NCI-H446 treated with DMSO at 0.1 percent for 48 hours (cell line): ENCODE data around the gene SESN2.
"Not testable (repeated sequence)": the region's sequence is repeated elsewhere in the genome, so short reads cannot be mapped to it uniquely, and the experiment has no call there.

Experiments used
- DNase-seq: peaks from one replicate; lab custom pipeline; 2025; lab: John Stamatoyannopoulos, UW

SESN2 gene

GRCh38 chr1:28288487-28288886 is 29.2 kb downstream of the SESN2 start:
- DNase-seq, result no peak

DNA sequence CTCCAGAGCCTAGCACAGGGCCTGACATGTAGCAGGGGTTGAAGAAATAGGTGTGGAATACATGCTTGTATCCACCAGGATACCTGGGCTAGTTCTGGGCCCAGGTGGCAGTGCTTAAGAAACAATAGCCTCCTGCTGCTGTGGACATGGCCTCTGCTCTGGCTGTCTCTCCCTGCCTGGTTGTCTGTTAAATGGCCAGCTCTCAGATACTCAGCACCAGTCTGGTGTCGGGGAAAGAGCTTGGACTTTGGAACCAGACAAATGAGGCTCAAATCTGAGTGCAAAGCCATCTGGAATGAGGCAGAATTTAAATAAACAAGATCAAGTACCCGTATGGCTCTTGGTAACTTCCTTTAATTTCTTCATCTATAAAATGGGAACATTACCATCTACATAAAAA is 31.5 kb downstream of the SESN2 start:
- DNase-seq, result no peak

DNA sequence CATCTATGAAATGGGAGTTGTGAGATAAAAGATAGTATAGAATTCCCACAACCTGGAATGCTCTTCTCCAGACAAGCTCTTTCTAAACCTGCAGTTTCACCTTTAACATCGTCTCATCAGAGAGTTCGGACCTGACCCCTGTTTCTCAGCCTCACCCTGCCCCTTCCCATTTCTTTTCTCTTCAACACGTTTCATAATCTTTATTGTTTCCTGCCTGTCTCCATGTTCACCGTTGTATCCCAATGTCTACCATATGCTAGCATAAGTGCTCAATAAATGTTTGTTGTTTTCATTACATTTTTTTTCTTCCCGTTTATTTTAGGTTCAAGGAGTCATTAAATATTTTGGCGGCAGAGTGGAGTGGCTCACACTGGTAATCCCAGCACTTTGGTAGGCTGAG is 32.4 kb downstream of the SESN2 start:
- DNase-seq, result no peak

DNA sequence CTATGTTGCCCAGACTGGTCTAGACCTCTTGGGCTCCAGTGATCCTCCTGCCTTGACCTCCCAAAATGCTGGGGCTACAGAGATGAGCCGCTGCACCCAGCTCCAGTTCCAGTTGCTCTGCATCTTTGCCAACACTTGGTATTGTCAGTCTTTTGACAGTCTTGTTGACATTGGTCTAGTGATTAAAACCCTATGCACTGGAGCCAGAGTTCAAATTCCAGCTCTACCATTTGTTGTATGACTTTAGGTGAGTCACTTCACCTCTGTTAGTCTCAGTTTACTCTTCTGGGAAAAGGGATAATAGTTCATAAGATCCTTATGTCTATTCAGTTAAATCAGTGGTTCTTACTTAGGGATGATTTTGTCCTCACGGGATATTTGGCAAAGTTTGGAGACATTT is 36.6 kb downstream of the SESN2 start:
- no peak for DNase-seq

DNA sequence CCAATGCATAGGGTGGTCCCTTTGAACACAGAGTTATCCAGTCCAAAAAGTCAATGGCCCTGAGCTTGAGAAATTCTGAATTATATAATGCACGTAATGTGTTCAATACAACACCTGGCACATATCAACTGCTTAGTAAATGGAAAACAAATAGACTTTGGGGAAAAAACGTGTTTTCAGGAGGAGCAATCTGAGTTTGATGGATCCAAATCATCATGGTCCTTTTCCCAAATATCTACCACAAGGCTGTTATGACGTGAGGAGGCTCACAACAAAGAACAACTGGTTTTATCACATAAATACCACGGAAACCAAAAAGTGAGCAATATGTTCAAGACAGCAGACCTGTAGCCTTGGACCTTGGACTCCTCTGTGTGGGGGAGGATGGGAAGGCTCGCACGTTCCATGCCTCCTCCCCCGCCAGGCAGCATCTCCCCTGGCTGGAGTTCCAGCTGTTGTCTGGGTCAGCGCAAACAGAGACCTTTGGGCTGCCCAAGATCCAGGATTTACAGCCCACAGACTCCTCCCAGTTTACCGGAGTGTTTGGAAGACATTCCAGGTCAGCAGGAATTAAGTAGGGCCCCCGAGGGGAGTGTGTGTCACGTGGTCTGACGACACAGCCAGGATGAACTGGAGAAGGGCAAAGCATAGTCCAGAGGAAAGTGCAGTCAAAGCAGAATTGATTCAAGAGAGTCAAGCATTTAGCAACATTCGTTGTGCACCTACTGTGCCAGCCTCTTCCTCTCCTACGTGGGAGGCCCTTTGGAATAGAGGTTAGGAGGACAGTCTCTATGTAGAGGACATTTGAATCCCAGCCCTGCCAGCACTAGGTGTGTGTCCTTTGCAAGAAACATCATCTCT is 37.3 kb downstream of the SESN2 start:
- DNase-seq, result no peak

GRCh38 chr1:28297826-28298225 is 38.5 kb downstream of the SESN2 start:
- no peak for DNase-seq

- DNase-seq, result no peak
Observed at GRCh38 chr1:28298438-28298837, 39.1 kb downstream of the SESN2 start.

DNA sequence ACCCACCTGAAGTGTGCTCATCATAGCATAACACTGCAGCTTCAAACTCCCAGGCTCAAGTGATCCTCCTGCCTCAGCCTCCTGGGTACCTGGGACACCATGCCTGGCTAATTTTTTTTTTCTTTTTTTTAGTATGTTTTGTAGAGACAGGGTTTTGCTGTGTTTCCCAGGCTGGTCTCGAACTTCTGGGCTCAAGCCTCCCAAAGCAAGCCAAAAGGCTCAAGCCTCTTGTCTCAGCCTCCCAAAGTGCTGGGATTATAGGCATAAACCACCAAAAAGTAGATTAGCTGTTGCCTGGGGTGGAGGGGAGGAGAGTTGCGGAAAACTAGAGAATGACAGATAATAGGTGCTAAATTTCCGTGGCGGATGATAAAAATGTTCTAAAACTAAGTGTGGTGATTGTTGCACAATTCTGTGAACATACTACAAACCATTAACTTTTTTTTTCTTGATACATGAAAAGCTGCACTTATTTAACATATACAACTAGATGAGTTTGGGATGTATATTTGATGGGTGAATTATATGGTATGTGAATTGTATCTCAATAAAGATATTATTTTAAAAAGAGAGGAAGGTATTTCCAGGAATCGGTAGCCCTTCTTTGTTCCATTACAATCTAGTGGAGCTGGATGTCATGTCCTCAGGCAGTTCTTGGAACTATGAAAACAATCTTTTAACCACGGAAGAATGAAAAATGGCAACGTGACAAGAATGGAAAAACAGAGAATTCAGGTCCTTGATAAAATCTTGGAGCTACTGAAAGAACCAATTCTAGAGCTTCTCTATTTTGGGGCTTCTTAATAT is 42.3 kb downstream of the SESN2 start:
- no peak for DNase-seq

- no peak for DNase-seq
Observed at GRCh38 chr1:28302247-28302646, 42.9 kb downstream of the SESN2 start.

DNA sequence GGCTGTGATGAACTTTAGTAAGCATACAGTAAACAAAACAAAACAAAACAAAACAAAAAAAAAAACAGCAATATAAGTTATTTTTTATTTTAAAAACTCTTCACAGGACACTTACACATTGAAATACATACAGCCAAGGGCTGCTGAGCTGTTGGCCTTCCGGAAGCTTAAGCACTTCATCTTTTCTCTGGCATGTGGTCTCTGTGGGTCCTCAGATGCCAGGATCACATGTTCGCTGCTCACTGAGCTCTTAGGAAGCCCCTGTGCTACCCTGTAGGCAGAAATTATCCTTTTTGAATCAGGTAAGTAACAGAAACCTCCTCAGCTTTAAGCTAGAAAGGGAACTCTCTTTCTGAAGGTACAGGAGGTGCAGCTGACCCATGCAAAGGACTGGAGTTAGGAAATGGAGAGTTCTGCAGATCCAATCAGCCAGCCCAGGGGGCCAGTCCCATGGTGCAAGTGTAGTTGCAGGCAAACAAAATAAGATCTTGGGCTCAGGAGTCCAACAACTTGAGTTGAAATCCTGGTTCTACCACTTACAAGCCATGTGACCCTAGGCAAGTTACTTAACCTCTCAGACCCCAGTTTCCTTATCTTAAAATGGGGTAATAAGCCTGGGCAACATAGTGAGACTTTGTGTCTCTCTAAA is 47.1 kb downstream of the SESN2 start:
- no peak for DNase-seq

- no peak for DNase-seq
Observed at GRCh38 chr1:28308750-28309149, 49.4 kb downstream of the SESN2 start.

DNA sequence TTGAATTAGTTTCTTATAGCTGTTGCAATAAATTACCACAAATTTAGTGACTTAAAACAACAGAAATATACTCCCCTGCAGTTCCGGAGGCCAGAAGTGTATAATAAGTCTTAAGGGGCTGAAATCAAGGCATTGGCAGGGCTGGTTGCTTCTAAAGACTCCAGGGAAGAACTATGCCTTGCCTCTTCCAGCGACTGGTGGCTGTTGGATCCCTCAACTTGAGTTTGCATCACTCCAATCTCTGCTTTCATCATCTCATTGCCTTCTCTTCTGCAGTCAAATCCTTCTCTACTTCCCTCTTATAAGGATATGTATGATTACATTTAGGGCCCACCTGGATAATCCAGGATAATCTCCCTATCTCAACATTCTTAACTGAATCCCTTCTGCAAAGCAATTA is 50.4 kb downstream of the SESN2 start:
- no peak for DNase-seq

- no peak for DNase-seq
Observed at GRCh38 chr1:28313702-28314546, 54.6 kb downstream of the SESN2 start.

GRCh38 chr1:28314547-28314941 is 55.2 kb downstream of the SESN2 start:
- DNase-seq, result no peak

- DNase-seq, result no peak
Observed at GRCh38 chr1:28317014-28317413, 57.7 kb downstream of the SESN2 start.

GRCh38 chr1:28322194-28322593 is 62.9 kb downstream of the SESN2 start:
- no peak for DNase-seq

GRCh38 chr1:28323720-28324119 is 64.4 kb downstream of the SESN2 start:
- DNase-seq, result no peak

GRCh38 chr1:28326515-28326914 is 67.2 kb downstream of the SESN2 start:
- no peak for DNase-seq

- DNase-seq, result no peak
Observed at GRCh38 chr1:28326984-28327383, 67.7 kb downstream of the SESN2 start.

GRCh38 chr1:28327431-28327830 is 68.1 kb downstream of the SESN2 start:
- not testable (repeated sequence) for DNase-seq

DNA sequence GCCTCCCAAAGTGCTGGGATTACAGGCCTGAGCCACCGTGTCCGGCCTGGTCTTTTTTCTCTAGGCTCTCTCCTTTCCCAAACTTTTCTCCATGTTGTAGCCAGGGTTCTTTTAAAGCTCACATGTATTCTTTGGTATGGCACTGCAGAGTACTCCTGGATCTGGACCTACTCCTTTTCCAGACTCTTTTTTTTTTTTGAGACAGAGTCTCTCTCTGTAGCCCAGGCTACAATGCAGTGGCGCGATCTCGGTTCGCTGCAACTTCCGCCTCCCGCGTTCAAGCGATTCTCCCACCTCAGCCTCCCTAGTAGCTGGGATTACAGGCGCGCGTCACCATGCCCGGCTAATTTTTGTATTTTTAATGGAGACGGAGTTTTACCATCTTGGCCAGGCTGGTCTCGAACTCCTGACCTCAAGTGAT is 68.9 kb downstream of the SESN2 start:
- DNase-seq, result no peak
